ENCODE measurements around the gene SLC9A7.

The SLC9A7 gene

DNA sequence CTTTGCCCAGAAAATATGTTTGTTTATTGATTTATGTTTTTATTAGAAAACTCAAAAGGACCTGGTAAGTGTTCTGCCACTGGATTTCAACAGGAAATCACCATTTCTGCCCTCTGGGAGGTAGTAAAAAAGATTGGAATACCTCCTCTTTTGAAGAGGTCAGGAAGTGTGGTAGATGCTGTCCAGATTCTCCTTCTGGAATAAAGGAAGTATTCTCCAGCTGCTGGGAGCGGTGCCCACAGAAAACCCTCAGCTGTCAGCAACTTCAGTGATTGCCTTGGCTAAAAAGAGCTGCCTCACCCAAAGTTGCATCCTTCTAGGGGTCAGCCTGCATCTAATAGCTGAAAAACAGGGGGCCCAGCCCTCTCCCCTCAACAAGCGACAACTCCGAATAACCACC lies 199.9 kb downstream of the SLC9A7 start:
- DNase-seq (ENCODE audit: low read depth, low spot score), result no peak
- no peak overlapping the region for H3K4me3 ChIP-seq (ENCODE audit: low read length)

DNA sequence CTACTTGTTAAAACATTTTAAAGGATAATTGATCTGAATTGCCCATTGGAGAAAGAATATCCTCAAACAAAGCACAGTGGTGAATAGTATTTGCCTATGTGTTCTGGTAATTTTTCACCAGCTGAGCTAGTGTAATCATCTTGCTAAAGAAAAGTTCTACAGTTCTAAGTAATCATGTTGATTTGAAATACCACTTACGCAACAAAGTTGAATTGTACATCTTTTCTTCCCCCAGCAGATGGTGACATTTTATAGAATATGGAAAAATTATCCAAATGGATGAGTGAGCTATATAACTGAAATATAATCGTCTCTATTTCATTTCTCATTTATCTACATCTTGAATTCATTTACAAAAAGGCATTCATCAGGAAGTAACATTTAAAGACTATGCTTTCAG lies 204.0 kb downstream of the SLC9A7 start:
- no peak overlapping the region for H3K4me3 ChIP-seq (ENCODE audit: low read length)
- DNase-seq (ENCODE audit: low read depth, low spot score), result no peak

DNA sequence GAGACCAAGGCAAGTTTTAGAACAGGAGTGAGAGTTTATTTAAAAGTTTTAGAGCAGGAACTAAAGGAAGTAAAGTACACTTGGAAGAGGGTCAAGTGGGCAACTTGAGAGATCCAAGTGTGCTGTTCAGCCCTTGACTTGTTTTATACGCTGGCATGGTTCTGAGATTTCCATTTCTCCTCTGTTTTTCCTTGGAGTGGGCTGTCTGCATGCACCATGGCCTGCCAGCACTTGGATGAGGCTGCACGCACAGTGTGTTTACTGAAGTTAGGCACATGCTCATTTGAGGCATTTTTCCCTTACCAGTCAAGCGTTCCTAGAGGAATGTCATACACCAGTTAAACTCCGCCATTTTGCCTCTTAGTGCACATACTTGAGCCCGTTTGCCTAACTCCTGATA lies 205.0 kb downstream of the SLC9A7 start:
- no peak overlapping the region for H3K4me3 ChIP-seq (ENCODE audit: low read length)
- no peak for DNase-seq (ENCODE audit: low read depth, low spot score)

DNA sequence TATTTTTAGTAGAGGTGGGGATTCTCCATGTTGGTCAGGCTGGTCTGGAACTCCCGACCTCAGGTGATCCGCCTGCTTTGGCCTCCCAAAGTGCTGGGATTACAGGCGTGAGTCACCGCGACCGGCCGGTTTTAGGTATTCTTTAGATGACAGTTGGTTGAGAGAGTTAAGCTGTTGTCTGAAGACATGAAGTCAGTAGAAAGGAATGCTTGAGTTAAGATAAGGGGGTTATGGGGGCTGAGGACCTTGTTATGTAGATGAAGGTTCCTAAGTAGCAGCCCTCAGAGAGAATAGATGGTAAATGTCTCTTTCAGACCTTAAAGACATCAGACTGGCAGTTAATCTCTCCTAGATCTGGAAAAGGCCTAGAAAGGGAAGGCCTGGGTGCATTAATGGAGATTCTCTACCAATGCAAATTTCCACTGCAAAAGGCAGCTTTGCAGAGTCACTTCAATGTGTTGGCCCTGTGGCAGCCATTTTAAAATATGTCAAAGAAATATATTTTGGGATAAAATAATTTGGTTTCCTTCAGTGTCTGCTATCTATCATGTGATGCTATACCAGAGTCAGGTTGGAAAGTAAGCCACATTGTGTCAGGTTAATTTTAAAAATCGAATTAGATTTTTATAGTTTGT lies 207.3 kb downstream of the SLC9A7 start:
- DNase-seq (ENCODE audit: low read depth, low spot score), result no peak
- H3K4me3 ChIP-seq (ENCODE audit: low read length), result no peak overlapping the region

DNA sequence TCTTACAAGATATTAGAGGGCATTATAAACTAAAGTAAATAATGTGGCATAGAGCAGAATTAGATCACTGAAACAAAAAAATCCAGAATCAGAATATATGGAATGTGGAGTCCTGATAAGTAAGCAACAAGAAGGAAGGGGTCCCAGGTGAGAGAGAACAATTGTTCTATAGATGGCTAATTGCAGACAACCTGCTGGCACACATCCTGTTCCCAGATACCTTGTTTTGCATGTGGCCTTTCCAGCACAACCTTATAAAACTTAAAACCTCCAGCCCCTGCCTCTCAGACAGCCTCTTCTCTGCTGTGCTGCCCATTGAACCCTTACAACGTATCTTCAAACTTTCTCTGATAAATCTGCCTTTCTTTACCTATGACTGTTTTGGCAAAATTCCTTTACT lies 209.0 kb downstream of the SLC9A7 start:
- no peak for DNase-seq (ENCODE audit: low read depth, low spot score)
- no peak overlapping the region for H3K4me3 ChIP-seq (ENCODE audit: low read length)

All from Jurkat, Clone E6-1 (cell line).